Esophagus (tissue), 2 donors: ENCODE results near the gene BLCAP. TPM values are rescaled to one million over a fixed set of nuclear protein-coding genes. Genes with fewer than 3 reads are reported as not detected.
"Not testable (repeated sequence)": the region's sequence is repeated elsewhere in the genome, so short reads cannot be mapped to it uniquely, and the experiment has no call there.

Experiments used
- H3K27ac ChIP-seq, 2 donors: one replicate each; pipeline ENCODE4 v1.5.1; 2013; ENCODE audit warnings: low read depth in 2 of 2, mild to moderate bottlenecking in 2 of 2, inconsistent platforms in 1 of 2, low read length in 1 of 2, moderate library complexity in 1 of 2
- H3K27me3 ChIP-seq, 2 donors: one replicate each; pipeline ENCODE4 v1.6.1; 2013; ENCODE audit warnings: low read length in 2 of 2, control low read depth in 1 of 2, mild to moderate bottlenecking in 1 of 2; ENCODE audit not compliant: insufficient read depth in 2 of 2, control insufficient read depth in 1 of 2
- H3K36me3 ChIP-seq, 2 donors: one replicate each; pipeline ENCODE4 v1.6.1; 2013; ENCODE audit warnings: low read length in 1 of 2; ENCODE audit not compliant: control insufficient read depth in 2 of 2, insufficient read depth in 2 of 2
- H3K4me1 ChIP-seq, 2 donors: one replicate each; pipeline ENCODE4 v1.6.1; 2013; ENCODE audit warnings: low read length in 1 of 2; ENCODE audit not compliant: control insufficient read depth in 2 of 2, insufficient read depth in 2 of 2
- H3K4me3 ChIP-seq, 2 donors: one replicate each; pipeline ENCODE4 v1.5.1; 2013; ENCODE audit warnings: low read length in 2 of 2, mild to moderate bottlenecking in 2 of 2, low read depth in 1 of 2, moderate library complexity in 1 of 2
- H3K9me3 ChIP-seq, 2 donors: one replicate each; pipeline ENCODE4 v1.6.1; 2013; ENCODE audit warnings: mild to moderate bottlenecking in 2 of 2, low read depth in 1 of 2, low read length in 1 of 2, moderate library complexity in 1 of 2; ENCODE audit not compliant: control insufficient read depth in 2 of 2, insufficient read depth in 1 of 2
- WGBS, 2 donors: extraction: QIAGEN DNeasy Blood & Tissue Kit; methylation state at CpG; one replicate each; pipeline ENCODE4 v1.1.7; 2013; 5-methylcytosine and 5-hydroxymethylcytosine counted together
- polyA plus RNA-seq, 2 donors: library from polyadenylated mRNA; stranded (reverse); fragments of 200-250 nt; gene quantifications; one replicate each; pipeline ENCODE4 v1.2.3, GENCODE V29; 2013
- donor health status: healthy with polysubstance abuse.
- donor health status: Bipolar disorder and iron deficiency.

BLCAP gene
- polyA plus RNA-seq, 2 donors, result 45.7 to 80.2 TPM

GRCh38 chr20:37543828-37544227 lies 16.2 kb upstream of the BLCAP start:
- Histone ChIP-seq H3K9me3 (no peaks in the 10 kb centered on the region), H3K36me3 (no peaks in the 10 kb centered on the region), H3K4me3 (no peak overlapping the region), H3K27ac (no peak overlapping the region), H3K27me3 (no peaks in the 10 kb centered on the region), H3K4me1 (no peaks in the 10 kb centered on the region)
- 55 to 66% methylated on average over 3 of the region's 3 CpGs for WGBS, 2 donors

GRCh38 chr20:37542281-37542680 lies 14.6 kb upstream of the BLCAP start:
- H3K4me3 ChIP-seq, result no peak overlapping the region
- 61 to 64% methylated on average over 6 of the region's 6 CpGs for WGBS, 2 donors
- H3K27me3 ChIP-seq, result no peaks in the 10 kb centered on the region
- no peaks in the 10 kb centered on the region for H3K36me3 ChIP-seq
- no peaks in the 10 kb centered on the region for H3K4me1 ChIP-seq
- H3K27ac ChIP-seq, result no peak overlapping the region
- H3K9me3 ChIP-seq, result no peaks in the 10 kb centered on the region

- 91 to 92% methylated on average over 5 of the region's 5 CpGs for WGBS, 2 donors
- no peaks in the 10 kb centered on the region for H3K36me3 ChIP-seq
- H3K9me3 ChIP-seq, result no peaks in the 10 kb centered on the region
- no peaks in the 10 kb centered on the region for H3K27me3 ChIP-seq
- no peaks in the 10 kb centered on the region for H3K4me1 ChIP-seq
- no peak overlapping the region for H3K4me3 ChIP-seq
- H3K27ac ChIP-seq, result no peak overlapping the region
These were observed 13.7 kb upstream of the BLCAP start for GRCh38 chr20:37541326-37541725.

- H3K4me1 ChIP-seq, H3K4me3 ChIP-seq, H3K27me3 ChIP-seq, H3K27ac ChIP-seq, H3K9me3 ChIP-seq, H3K36me3 ChIP-seq: not testable (repeated sequence)
- 80 to 96% methylated on average over 1 of the region's 1 CpG for WGBS, 2 donors
These were observed 13.2 kb upstream of the BLCAP start for GRCh38 chr20:37540838-37541237.

GRCh38 chr20:37540001-37540400 lies 12.3 kb upstream of the BLCAP start:
- H3K27ac ChIP-seq, result no peak overlapping the region
- WGBS, 2 donors, result 40 to 63% methylated on average over 5 of the region's 5 CpGs

GRCh38 chr20:37539424-37539823 lies 11.7 kb upstream of the BLCAP start:
- no peaks in the 10 kb centered on the region for H3K27me3 ChIP-seq
- H3K36me3 ChIP-seq, result no peaks in the 10 kb centered on the region
- H3K4me1 ChIP-seq, result no peaks in the 10 kb centered on the region
- no peaks in the 10 kb centered on the region for H3K9me3 ChIP-seq
- no peak overlapping the region for H3K4me3 ChIP-seq
- no peak overlapping the region for H3K27ac ChIP-seq
- WGBS, 2 donors, result 78% methylated on average over 4 of the region's 4 CpGs

More at GRCh38 chr20:37540001-37540400, 12.3 kb upstream of the BLCAP start:
- no peaks in the 10 kb centered on the region for H3K4me1 ChIP-seq
- H3K36me3 ChIP-seq, result no peaks in the 10 kb centered on the region
- no peak overlapping the region for H3K4me3 ChIP-seq
- H3K27me3 ChIP-seq, result no peaks in the 10 kb centered on the region
- no peaks in the 10 kb centered on the region for H3K9me3 ChIP-seq

- H3K4me1 ChIP-seq, result no peaks in the 10 kb centered on the region
- 81 to 87% methylated on average over 5 of the region's 5 CpGs for WGBS, 2 donors
- no peaks in the 10 kb centered on the region for H3K27me3 ChIP-seq
- H3K4me3 ChIP-seq, result no peak overlapping the region
- no peaks in the 10 kb centered on the region for H3K36me3 ChIP-seq
- H3K27ac ChIP-seq, result no peak overlapping the region
- H3K9me3 ChIP-seq, result no peaks in the 10 kb centered on the region
These were observed 10.3 kb upstream of the BLCAP start for GRCh38 chr20:37538003-37538402.

GRCh38 chr20:37537505-37537904 lies 9.8 kb upstream of the BLCAP start:
- WGBS, 2 donors, result 90 to 94% methylated on average over 1 of the region's 1 CpG
- no peak overlapping the region for H3K27ac ChIP-seq
- no peaks in the 10 kb centered on the region for H3K4me1 ChIP-seq

GRCh38 chr20:37535443-37536132 lies 7.9 kb upstream of the BLCAP start:
- Histone ChIP-seq H3K4me3 (no peak overlapping the region), H3K36me3 (no peaks in the 10 kb centered on the region), H3K27ac (no peak overlapping the region), H3K9me3 (no peaks in the 10 kb centered on the region), H3K27me3 (no peaks in the 10 kb centered on the region), H3K4me1 (no peaks in the 10 kb centered on the region)
- WGBS, 2 donors, result 60 to 66% methylated on average over 10 of the region's 10 CpGs

More at GRCh38 chr20:37537505-37537904, 9.8 kb upstream of the BLCAP start:
- Histone ChIP-seq H3K36me3 (no peaks in the 10 kb centered on the region), H3K9me3 (no peaks in the 10 kb centered on the region), H3K4me3 (no peak overlapping the region), H3K27me3 (no peaks in the 10 kb centered on the region)
